Measurements from ENCODE around the gene TAF9B. TPM values are rescaled to one million over a fixed set of nuclear protein-coding genes. Genes with fewer than 3 reads are reported as not detected.
A peak's percentile ranks its signal among the peaks of the same experiment; 100 is the strongest.
"Not testable (repeated sequence)": the region's sequence is repeated elsewhere in the genome, so short reads cannot be mapped to it uniquely, and the experiment has no call there.

Gene TAF9B
- total RNA-seq, 2 donors from 2014 or later: 10.3 to 12.6 TPM

- H3K4me1 Mint-ChIP-seq: peaks cover 31% of the 10 kb centered on the region
- no peaks in the 10 kb centered on the region for H3K36me3 Mint-ChIP-seq (ENCODE audit: low read depth)
- no peaks in the 10 kb centered on the region for H3K9me3 ChIP-seq (ENCODE audit: control insufficient read depth, low read length, poor library complexity, severe bottlenecking)
- DNase-seq (no peak), ATAC-seq (no peak)
- peak overlapping the region; percentile 89 for H3K4me3 Mint-ChIP-seq
- no peaks in the 10 kb centered on the region for H3K27me3 Mint-ChIP-seq
- H3K27ac Mint-ChIP-seq: peak overlapping the region; percentile 91
These were observed 33.4 kb downstream of the TAF9B start for GRCh38 chrX:78105944-78106650.

- Mint-ChIP-seq H3K36me3 (ENCODE audit: low read depth) (no peaks in the 10 kb centered on the region), H3K4me3 (peak overlapping the region; percentile 89), H3K4me1 (peaks cover 28% of the 10 kb centered on the region), H3K27me3 (no peaks in the 10 kb centered on the region), H3K27ac (peak overlapping the region; percentile 91)
- DNase-seq (peak in 2 of 3 donors; percentile 9 to 16), ATAC-seq (no peak)
- no peaks in the 10 kb centered on the region for H3K9me3 ChIP-seq (ENCODE audit: control insufficient read depth, low read length, poor library complexity, severe bottlenecking)
These were observed 34.8 kb downstream of the TAF9B start for GRCh38 chrX:78104447-78105176.

GRCh38 chrX:78103623-78104446, 35.6 kb downstream of the TAF9B start, which contains the start of gene PGK1:
TSS of gene PGK1 (plus strand) at chrX:78104248. CDS start at chrX:78104341, 93 bp downstream.
- Mint-ChIP-seq H3K4me3 (peak within 1 kb of the TSS; percentile 89), H3K27ac (peak within 1 kb of the TSS; percentile 91), H3K36me3 (ENCODE audit: low read depth) (no peaks in the 10 kb centered on the region), H3K4me1 (peaks cover 27% of the 10 kb centered on the region), H3K27me3 (no peaks in the 10 kb centered on the region)
- no peaks in the 10 kb centered on the region for H3K9me3 ChIP-seq (ENCODE audit: control insufficient read depth, low read length, poor library complexity, severe bottlenecking)
- ATAC-seq (peak; percentile 95), DNase-seq (peak; percentile 83 to 90 (median 87))

- peaks cover 23% of the 10 kb centered on the region for H3K4me1 Mint-ChIP-seq
- H3K4me3 Mint-ChIP-seq: peak overlapping the region; percentile 89
- no peaks in the 10 kb centered on the region for H3K27me3 Mint-ChIP-seq
- H3K36me3 Mint-ChIP-seq (ENCODE audit: low read depth): no peaks in the 10 kb centered on the region
- no peak for ATAC-seq
- no peak for DNase-seq
- H3K9me3 ChIP-seq (ENCODE audit: control insufficient read depth, low read length, poor library complexity, severe bottlenecking): no peaks in the 10 kb centered on the region
- peak overlapping the region; percentile 91 for H3K27ac Mint-ChIP-seq
These were observed 36.3 kb downstream of the TAF9B start for GRCh38 chrX:78103001-78103622.

- ATAC-seq: no peak
These were observed 37.4 kb downstream of the TAF9B start for GRCh38 chrX:78102091-78102490.

GRCh38 chrX:78098108-78098507, 41.3 kb downstream of the TAF9B start:
- H3K9me3 ChIP-seq (ENCODE audit: control insufficient read depth, low read length, poor library complexity, severe bottlenecking): no peaks in the 10 kb centered on the region
- H3K36me3 Mint-ChIP-seq (ENCODE audit: low read depth): no peaks in the 10 kb centered on the region
- H3K27ac Mint-ChIP-seq: no peak overlapping the region
- H3K4me1 Mint-ChIP-seq: peaks cover 3% of the 10 kb centered on the region
- no peaks in the 10 kb centered on the region for H3K27me3 Mint-ChIP-seq
- H3K4me3 Mint-ChIP-seq: no peak overlapping the region
- DNase-seq (no peak), ATAC-seq (no peak)

More at GRCh38 chrX:78102091-78102490, 37.4 kb downstream of the TAF9B start:
- no peaks in the 10 kb centered on the region for H3K27me3 Mint-ChIP-seq
- DNase-seq: no peak
- peaks cover 16% of the 10 kb centered on the region for H3K4me1 Mint-ChIP-seq
- no peak overlapping the region for H3K27ac Mint-ChIP-seq
- H3K9me3 ChIP-seq (ENCODE audit: control insufficient read depth, low read length, poor library complexity, severe bottlenecking): no peaks in the 10 kb centered on the region
- H3K4me3 Mint-ChIP-seq: no peak overlapping the region
- no peaks in the 10 kb centered on the region for H3K36me3 Mint-ChIP-seq (ENCODE audit: low read depth)

GRCh38 chrX:78092296-78092695, 47.2 kb downstream of the TAF9B start:
- H3K27ac Mint-ChIP-seq: no peak overlapping the region
- no peaks in the 10 kb centered on the region for H3K27me3 Mint-ChIP-seq
- no peaks in the 10 kb centered on the region for H3K9me3 ChIP-seq (ENCODE audit: control insufficient read depth, low read length, poor library complexity, severe bottlenecking)
- ATAC-seq (no peak), DNase-seq (no peak)
- H3K4me1 Mint-ChIP-seq: no peaks in the 10 kb centered on the region
- no peak overlapping the region for H3K4me3 Mint-ChIP-seq
- H3K36me3 Mint-ChIP-seq (ENCODE audit: low read depth): no peaks in the 10 kb centered on the region

- DNase-seq: not testable (repeated sequence)
These were observed 58.0 kb downstream of the TAF9B start for GRCh38 chrX:78081413-78081812.

More at GRCh38 chrX:78081413-78081812, 58.0 kb downstream of the TAF9B start:
- ATAC-seq; H3K27ac Mint-ChIP-seq; H3K36me3 Mint-ChIP-seq (ENCODE audit: low read depth); H3K4me3 Mint-ChIP-seq; H3K4me1 Mint-ChIP-seq; H3K9me3 ChIP-seq (ENCODE audit: control insufficient read depth, low read length, poor library complexity, severe bottlenecking); H3K27me3 Mint-ChIP-seq: not testable (repeated sequence)

Other genes with a start within 250 kb of the TAF9B start
- gene MAGT1, start 244.2 kb downstream of the TAF9B start, total RNA-seq: 10 to 100 TPM; 36.5 to 38.6 TPM
- 100 to 1,000 TPM; 114 to 115 TPM for gene COX7B, start 240.2 kb downstream of the TAF9B start, total RNA-seq
- gene ATP7A, start 229.0 kb downstream of the TAF9B start, total RNA-seq: 10 to 100 TPM; 11.9 to 12.5 TPM
- not detected for gene PGAM4, start 170.0 kb downstream of the TAF9B start, total RNA-seq
- 100 to 1,000 TPM; 256 to 258 TPM for gene PGK1, start 35.4 kb downstream of the TAF9B start, total RNA-seq
- gene CYSLTR1, start 188.0 kb upstream of the TAF9B start, total RNA-seq: 1 to 10 TPM; 1.9 to 5.5 TPM

Measured in T-helper 17 cell (primary cell).